GM18508 (cell line): ENCODE results near the gene AUTS2.

Experiments used
- ATAC-seq: cut with Tn5 transposase; IDR thresholded peaks from one replicate; pipeline ENCODE4 v1.9.1; 2021; ENCODE audit warnings: moderate number of reproducible peaks; ENCODE audit not compliant: insufficient read depth, unreplicated experiment

Gene AUTS2

GRCh38 chr7:69598081-69598486 is at the start of gene AUTS2:
TSS of gene AUTS2 (plus strand) at chr7:69598475. CDS start at chr7:69599654, 1,179 bp downstream.
- no peak for ATAC-seq

GRCh38 chr7:69550991-69551390 is 47.3 kb upstream of the AUTS2 start:
- no peak for ATAC-seq

GRCh38 chr7:69553190-69553589 is 45.1 kb upstream of the AUTS2 start:
- no peak for ATAC-seq

GRCh38 chr7:69561266-69561960 is 36.9 kb upstream of the AUTS2 start:
- ATAC-seq: no peak

- ATAC-seq: no peak
These were observed 33.5 kb upstream of the AUTS2 start for GRCh38 chr7:69564454-69565417.

GRCh38 chr7:69567800-69568199 is 30.5 kb upstream of the AUTS2 start:
- no peak for ATAC-seq

GRCh38 chr7:69568266-69568665 is 30.0 kb upstream of the AUTS2 start:
- no peak for ATAC-seq

- ATAC-seq: no peak
These were observed 22.6 kb upstream of the AUTS2 start for GRCh38 chr7:69575651-69576050.

GRCh38 chr7:69577221-69577620 is 21.1 kb upstream of the AUTS2 start:
- ATAC-seq: no peak

- no peak for ATAC-seq
These were observed 13.1 kb upstream of the AUTS2 start for GRCh38 chr7:69585169-69585568.

- no peak for ATAC-seq
These were observed 12.0 kb upstream of the AUTS2 start for GRCh38 chr7:69586321-69586720.

GRCh38 chr7:69588773-69589172 is 9.5 kb upstream of the AUTS2 start:
- no peak for ATAC-seq

GRCh38 chr7:69591805-69592204 is 6.5 kb upstream of the AUTS2 start:
- no peak for ATAC-seq

- no peak for ATAC-seq
These were observed 4.8 kb upstream of the AUTS2 start for GRCh38 chr7:69593511-69593910.

GRCh38 chr7:69595415-69595814 is 2.9 kb upstream of the AUTS2 start:
- no peak for ATAC-seq

GRCh38 chr7:69596056-69596455 is 2.2 kb upstream of the AUTS2 start:
- no peak for ATAC-seq

- no peak for ATAC-seq
These were observed 1.5 kb upstream of the AUTS2 start for GRCh38 chr7:69596723-69597277.

GRCh38 chr7:69597278-69598076 is 798 bp upstream of the AUTS2 start:
- ATAC-seq: no peak

- no peak for ATAC-seq
These were observed 411 bp downstream of the AUTS2 start for GRCh38 chr7:69598487-69599285.
